Ascending aorta (tissue), 2 donors: ENCODE measurements around the gene CELF4. TPM values are rescaled to one million over a fixed set of nuclear protein-coding genes. Genes with fewer than 3 reads are reported as not detected.

Source experiments
- DNase-seq, 2 donors: peaks; one replicate each; pipeline ENCODE4 v3.0.0-alpha.2; 2019; ENCODE audit warnings: low spot score in 2 of 2
- H3K27ac ChIP-seq, 2 donors: fragments of 200-600 bp; sonication (generic); one replicate each; pipeline ENCODE4 v1.5.1; 2016 to 2017; ENCODE audit warnings: mild to moderate bottlenecking in 1 of 2
- H3K27me3 ChIP-seq: fragments of 200-600 bp; sonication (generic); one replicate; pipeline ENCODE4 v1.5.1; 2017
- H3K36me3 ChIP-seq, 2 donors: fragments of 200-600 bp; sonication (generic); one replicate each; pipeline ENCODE4 v1.5.1; 2016
- H3K4me1 ChIP-seq, 2 donors: fragments of 200-600 bp; sonication (generic); one replicate each; pipeline ENCODE4 v1.5.1; 2016 to 2017; ENCODE audit warnings: mild to moderate bottlenecking in 1 of 2
- H3K4me3 ChIP-seq, 2 donors: fragments of 200-600 bp; sonication (generic); one replicate each; pipeline ENCODE4 v1.5.1; 2016 to 2017; ENCODE audit warnings: mild to moderate bottlenecking in 1 of 2
- H3K9me3 ChIP-seq, 2 donors: fragments of 200-600 bp; sonication (generic); one replicate each; pipeline ENCODE4 v1.5.1; 2016
- CTCF ChIP-seq, 3 experiments: fragments of 200-600 bp in 2 of 3; fragments of 450-650 bp in 1 of 3; sonication (generic) in 2 of 3; IDR thresholded peaks; one replicate each; pipeline ENCODE4 v1.5.1; 2016 to 2019; ENCODE audit warnings: antibody characterized with exemption in 3 of 3, mild to moderate bottlenecking in 1 of 3, moderate library complexity in 1 of 3
- intact Hi-C: fragments of 100-400 bp; cut with DNase I; formaldehyde crosslinking; loops from one replicate; pipeline ENCODE4 v1.15.1; 2023
- total RNA-seq: library from RNA; depleted of rRNA; stranded (reverse); fragments of >200 nt; gene quantifications from one replicate; pipeline ENCODE4 v1.1.0, GENCODE V29; 2016

The CELF4 gene
- total RNA-seq, 1 donor from 2014 or later = not detected

- H3K27me3 ChIP-seq = peaks cover 5% of the 10 kb centered on the region
- no peak for TF ChIP-seq CTCF (IDR thresholded peaks at IDR 0.05)
- no peak for DNase-seq
These were observed 306.8 kb downstream of the CELF4 start for GRCh38 chr18:37258819-37259218.

GRCh38 chr18:37258131-37258530 is 307.5 kb downstream of the CELF4 start:
- intact Hi-C loops = loop anchor here (10.0 kb wide), 1 partner anchor 57 kb away; no protein-coding TSS in a partner anchor
- DNase-seq = no peak
- no peaks in the 10 kb centered on the region for H3K9me3 ChIP-seq
- H3K4me1 ChIP-seq = peaks cover 0 to 4% of the 10 kb centered on the region in 2 donors
- H3K4me3 ChIP-seq = no peak overlapping the region
- H3K36me3 ChIP-seq = no peaks in the 10 kb centered on the region
- no peak for TF ChIP-seq CTCF (IDR thresholded peaks at IDR 0.05)
- peaks cover 8% of the 10 kb centered on the region for H3K27me3 ChIP-seq
- no peak overlapping the region for H3K27ac ChIP-seq

More at GRCh38 chr18:37258819-37259218, 306.8 kb downstream of the CELF4 start:
- intact Hi-C loops = loop anchor here (10.0 kb wide), 1 partner anchor 56 kb away; no protein-coding TSS in a partner anchor
- Histone ChIP-seq H3K4me3 (no peak overlapping the region), H3K4me1 (peaks cover 0 to 4% of the 10 kb centered on the region in 2 donors), H3K27ac (no peak overlapping the region), H3K36me3 (no peaks in the 10 kb centered on the region), H3K9me3 (no peaks in the 10 kb centered on the region)

- no peak overlapping the region for H3K27ac ChIP-seq
- H3K9me3 ChIP-seq = no peaks in the 10 kb centered on the region
- no peak for TF ChIP-seq CTCF (IDR thresholded peaks at IDR 0.05)
- H3K4me3 ChIP-seq = no peak overlapping the region
- H3K36me3 ChIP-seq = no peaks in the 10 kb centered on the region
- no peak for DNase-seq
- H3K27me3 ChIP-seq = peaks cover 8% of the 10 kb centered on the region
- peaks cover 0 to 4% of the 10 kb centered on the region in 2 donors for H3K4me1 ChIP-seq
- intact Hi-C loops = loop anchor here (10.0 kb wide), 1 partner anchor 60 kb away; no protein-coding TSS in a partner anchor
These were observed 310.6 kb downstream of the CELF4 start for GRCh38 chr18:37254973-37255372.

- TF ChIP-seq CTCF (IDR thresholded peaks at IDR 0.05) = no peak
- Histone ChIP-seq H3K4me1 (peaks cover 0 to 4% of the 10 kb centered on the region in 2 donors), H3K27me3 (peaks cover 8% of the 10 kb centered on the region), H3K4me3 (peak overlapping the region; percentile 53 to 60), H3K27ac (no peak overlapping the region), H3K36me3 (no peaks in the 10 kb centered on the region), H3K9me3 (no peaks in the 10 kb centered on the region)
- intact Hi-C loops = loop anchor here (10.0 kb wide), 1 partner anchor 61 kb away; no protein-coding TSS in a partner anchor
- no peak for DNase-seq
These were observed 311.3 kb downstream of the CELF4 start for GRCh38 chr18:37254236-37254754.

- no peak for DNase-seq
- Histone ChIP-seq H3K4me3 (peak overlapping the region; percentile 53 to 60), H3K4me1 (peaks cover 0 to 4% of the 10 kb centered on the region in 2 donors), H3K27me3 (peaks cover 8% of the 10 kb centered on the region), H3K36me3 (no peaks in the 10 kb centered on the region), H3K9me3 (no peaks in the 10 kb centered on the region), H3K27ac (no peak overlapping the region)
- TF ChIP-seq CTCF (IDR thresholded peaks at IDR 0.05) = no peak
- intact Hi-C loops = loop anchor here (10.0 kb wide), 1 partner anchor 61 kb away; no protein-coding TSS in a partner anchor
These were observed 312.0 kb downstream of the CELF4 start for GRCh38 chr18:37253394-37254235.
